ENCODE measurements around the gene SMAP2. TPM values are rescaled to one million over a fixed set of nuclear protein-coding genes. Genes with fewer than 3 reads are reported as not detected.

Gene SMAP2
- total and polyA plus RNA-seq, 10 of the 15 experiments (the other 5 are each of a cell fraction or from before 2014, with no cell fraction given): 33.4 to 177 (median 105) TPM

DNA sequence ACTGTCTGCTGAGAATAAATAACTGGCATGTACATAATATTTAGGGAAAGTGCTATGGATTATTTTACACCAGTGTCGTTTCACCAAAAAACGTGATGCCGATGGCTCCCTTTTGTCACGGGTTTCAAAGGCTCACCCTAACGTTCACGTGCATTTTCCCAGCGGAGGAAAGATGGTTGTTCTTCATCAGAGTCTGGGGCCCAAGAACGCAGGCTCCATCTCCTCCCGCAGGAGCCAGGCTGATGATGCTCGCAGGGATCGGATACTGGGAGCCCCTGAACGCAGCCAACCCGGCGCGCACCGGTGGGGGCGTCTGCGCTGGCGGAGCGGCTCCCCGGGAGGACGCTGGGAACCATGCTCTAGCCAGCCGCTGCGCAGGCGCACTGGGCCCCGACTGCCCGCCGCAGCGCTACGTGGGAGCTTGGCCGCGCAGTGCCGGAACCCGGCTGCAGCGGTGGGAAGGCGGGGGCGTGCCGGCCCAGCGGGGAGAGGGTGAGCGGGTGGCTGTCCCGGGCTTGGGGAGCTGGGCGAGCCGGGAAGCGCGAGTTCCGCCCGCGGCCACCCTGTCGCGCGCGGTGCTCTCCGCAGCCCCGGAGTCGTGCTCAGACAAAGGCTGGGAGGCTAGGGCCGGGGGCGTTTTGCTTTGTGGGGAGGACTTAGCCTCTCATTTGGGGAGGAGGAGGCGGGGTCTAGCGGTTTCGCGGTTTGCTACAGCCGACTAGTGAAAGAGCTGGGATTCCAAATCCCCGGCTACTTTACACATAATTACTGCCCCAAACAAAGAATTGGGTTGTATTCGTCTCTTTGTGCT, 76.4 kb downstream of the SMAP2 start, which contains the start of gene ZFP69B (continued):
- peak; percentile 91 for TF ChIP-seq POLR2A (IDR thresholded peaks at IDR 0.05; ENCODE audit: low read depth, low read length)
- peak; percentile 79; the same call in 1 of the 2 replicates for TF ChIP-seq BACH1 (IDR thresholded peaks at IDR 0.05; ENCODE audit: borderline replicate concordance)
- TF ChIP-seq PAX5 (IDR thresholded peaks at IDR 0.05; ENCODE audit: borderline replicate concordance, low read depth, low read length): peak; percentile 64; the same call in 1 of the 2 replicates
- no peak for TF ChIP-seq REST (IDR thresholded peaks at IDR 0.05; ENCODE audit: low read depth, low read length)
- no peak for TF ChIP-seq FOXK2 (IDR thresholded peaks at IDR 0.05)
- TF ChIP-seq MEF2B (IDR thresholded peaks at IDR 0.05; ENCODE audit: partially characterized antibody, poor library complexity, severe bottlenecking): peak; percentile 44
- peak; percentile 1; the same call in 1 of the 2 replicates for TF ChIP-seq CREM (IDR thresholded peaks at IDR 0.05; ENCODE audit: low read depth)
- TF ChIP-seq SMARCA5 (IDR thresholded peaks at IDR 0.05): 0 out of 2 replicates have a peak, but pooled peaks have one; percentile 41
- TF ChIP-seq, protein P1, sequence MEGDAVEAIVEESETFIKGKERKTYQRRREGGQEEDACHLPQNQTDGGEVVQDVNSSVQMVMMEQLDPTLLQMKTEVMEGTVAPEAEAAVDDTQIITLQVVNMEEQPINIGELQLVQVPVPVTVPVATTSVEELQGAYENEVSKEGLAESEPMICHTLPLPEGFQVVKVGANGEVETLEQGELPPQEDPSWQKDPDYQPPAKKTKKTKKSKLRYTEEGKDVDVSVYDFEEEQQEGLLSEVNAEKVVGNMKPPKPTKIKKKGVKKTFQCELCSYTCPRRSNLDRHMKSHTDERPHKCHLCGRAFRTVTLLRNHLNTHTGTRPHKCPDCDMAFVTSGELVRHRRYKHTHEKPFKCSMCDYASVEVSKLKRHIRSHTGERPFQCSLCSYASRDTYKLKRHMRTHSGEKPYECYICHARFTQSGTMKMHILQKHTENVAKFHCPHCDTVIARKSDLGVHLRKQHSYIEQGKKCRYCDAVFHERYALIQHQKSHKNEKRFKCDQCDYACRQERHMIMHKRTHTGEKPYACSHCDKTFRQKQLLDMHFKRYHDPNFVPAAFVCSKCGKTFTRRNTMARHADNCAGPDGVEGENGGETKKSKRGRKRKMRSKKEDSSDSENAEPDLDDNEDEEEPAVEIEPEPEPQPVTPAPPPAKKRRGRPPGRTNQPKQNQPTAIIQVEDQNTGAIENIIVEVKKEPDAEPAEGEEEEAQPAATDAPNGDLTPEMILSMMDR (IDR thresholded peaks at IDR 0.05 in 2 of 3, conservative IDR thresholded peaks at IDR 0.05 in 1 of 3; ENCODE audit: control insufficient read depth in 2 of 3, extremely low read depth in 1 of 3, insufficient read depth in 1 of 3, low read depth in 3 of 3, low read length in 3 of 3): peak in 2 of 3 experiments; percentile 11 to 17; a peak in 2 of 6 replicates
- peak; percentile 74 for TF ChIP-seq ZNF24 (IDR thresholded peaks at IDR 0.05)
- no peak; a peak in 1 of 4 replicates for TF ChIP-seq ETV6 (conservative IDR thresholded peaks at IDR 0.05 in 1 of 2, IDR thresholded peaks at IDR 0.05 in 1 of 2; ENCODE audit: borderline replicate concordance in 1 of 2, low read depth in 1 of 2)
- TF ChIP-seq, protein P2, sequence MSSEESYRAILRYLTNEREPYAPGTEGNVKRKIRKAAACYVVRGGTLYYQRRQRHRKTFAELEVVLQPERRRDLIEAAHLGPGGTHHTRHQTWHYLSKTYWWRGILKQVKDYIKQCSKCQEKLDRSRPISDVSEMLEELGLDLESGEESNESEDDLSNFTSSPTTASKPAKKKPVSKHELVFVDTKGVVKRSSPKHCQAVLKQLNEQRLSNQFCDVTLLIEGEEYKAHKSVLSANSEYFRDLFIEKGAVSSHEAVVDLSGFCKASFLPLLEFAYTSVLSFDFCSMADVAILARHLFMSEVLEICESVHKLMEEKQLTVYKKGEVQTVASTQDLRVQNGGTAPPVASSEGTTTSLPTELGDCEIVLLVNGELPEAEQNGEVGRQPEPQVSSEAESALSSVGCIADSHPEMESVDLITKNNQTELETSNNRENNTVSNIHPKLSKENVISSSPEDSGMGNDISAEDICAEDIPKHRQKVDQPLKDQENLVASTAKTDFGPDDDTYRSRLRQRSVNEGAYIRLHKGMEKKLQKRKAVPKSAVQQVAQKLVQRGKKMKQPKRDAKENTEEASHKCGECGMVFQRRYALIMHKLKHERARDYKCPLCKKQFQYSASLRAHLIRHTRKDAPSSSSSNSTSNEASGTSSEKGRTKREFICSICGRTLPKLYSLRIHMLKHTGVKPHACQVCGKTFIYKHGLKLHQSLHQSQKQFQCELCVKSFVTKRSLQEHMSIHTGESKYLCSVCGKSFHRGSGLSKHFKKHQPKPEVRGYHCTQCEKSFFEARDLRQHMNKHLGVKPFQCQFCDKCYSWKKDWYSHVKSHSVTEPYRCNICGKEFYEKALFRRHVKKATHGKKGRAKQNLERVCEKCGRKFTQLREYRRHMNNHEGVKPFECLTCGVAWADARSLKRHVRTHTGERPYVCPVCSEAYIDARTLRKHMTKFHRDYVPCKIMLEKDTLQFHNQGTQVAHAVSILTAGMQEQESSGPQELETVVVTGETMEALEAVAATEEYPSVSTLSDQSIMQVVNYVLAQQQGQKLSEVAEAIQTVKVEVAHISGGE (CRISPR knock-in tag; IDR thresholded peaks at IDR 0.05): no peak
- TF ChIP-seq, protein P3, sequence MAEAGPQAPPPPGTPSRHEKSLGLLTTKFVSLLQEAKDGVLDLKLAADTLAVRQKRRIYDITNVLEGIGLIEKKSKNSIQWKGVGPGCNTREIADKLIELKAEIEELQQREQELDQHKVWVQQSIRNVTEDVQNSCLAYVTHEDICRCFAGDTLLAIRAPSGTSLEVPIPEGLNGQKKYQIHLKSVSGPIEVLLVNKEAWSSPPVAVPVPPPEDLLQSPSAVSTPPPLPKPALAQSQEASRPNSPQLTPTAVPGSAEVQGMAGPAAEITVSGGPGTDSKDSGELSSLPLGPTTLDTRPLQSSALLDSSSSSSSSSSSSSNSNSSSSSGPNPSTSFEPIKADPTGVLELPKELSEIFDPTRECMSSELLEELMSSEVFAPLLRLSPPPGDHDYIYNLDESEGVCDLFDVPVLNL (IDR thresholded peaks at IDR 0.05; ENCODE audit: low read depth, low read length): no peak
- TF ChIP-seq IKZF2 (IDR thresholded peaks at IDR 0.05): peak; percentile 30 to 47; a peak in 2 of 4 replicates
- TF ChIP-seq, protein P4, sequence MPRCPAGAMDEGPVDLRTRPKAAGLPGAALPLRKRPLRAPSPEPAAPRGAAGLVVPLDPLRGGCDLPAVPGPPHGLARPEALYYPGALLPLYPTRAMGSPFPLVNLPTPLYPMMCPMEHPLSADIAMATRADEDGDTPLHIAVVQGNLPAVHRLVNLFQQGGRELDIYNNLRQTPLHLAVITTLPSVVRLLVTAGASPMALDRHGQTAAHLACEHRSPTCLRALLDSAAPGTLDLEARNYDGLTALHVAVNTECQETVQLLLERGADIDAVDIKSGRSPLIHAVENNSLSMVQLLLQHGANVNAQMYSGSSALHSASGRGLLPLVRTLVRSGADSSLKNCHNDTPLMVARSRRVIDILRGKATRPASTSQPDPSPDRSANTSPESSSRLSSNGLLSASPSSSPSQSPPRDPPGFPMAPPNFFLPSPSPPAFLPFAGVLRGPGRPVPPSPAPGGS (IDR thresholded peaks at IDR 0.05; ENCODE audit: borderline replicate concordance, insufficient read depth, low read depth, low read length, poor library complexity, severe bottlenecking): peak; percentile 39

All from GM12878 (cell line).